ENCODE measurements around the gene NMRK2. TPM values are rescaled to one million over a fixed set of nuclear protein-coding genes. Genes with fewer than 3 reads are reported as not detected.
"Not testable (repeated sequence)": the region's sequence is repeated elsewhere in the genome, so short reads cannot be mapped to it uniquely, and the experiment has no call there.

NMRK2 gene
- total RNA-seq, 1 donor from 2014 or later, result 0.73 TPM

DNA sequence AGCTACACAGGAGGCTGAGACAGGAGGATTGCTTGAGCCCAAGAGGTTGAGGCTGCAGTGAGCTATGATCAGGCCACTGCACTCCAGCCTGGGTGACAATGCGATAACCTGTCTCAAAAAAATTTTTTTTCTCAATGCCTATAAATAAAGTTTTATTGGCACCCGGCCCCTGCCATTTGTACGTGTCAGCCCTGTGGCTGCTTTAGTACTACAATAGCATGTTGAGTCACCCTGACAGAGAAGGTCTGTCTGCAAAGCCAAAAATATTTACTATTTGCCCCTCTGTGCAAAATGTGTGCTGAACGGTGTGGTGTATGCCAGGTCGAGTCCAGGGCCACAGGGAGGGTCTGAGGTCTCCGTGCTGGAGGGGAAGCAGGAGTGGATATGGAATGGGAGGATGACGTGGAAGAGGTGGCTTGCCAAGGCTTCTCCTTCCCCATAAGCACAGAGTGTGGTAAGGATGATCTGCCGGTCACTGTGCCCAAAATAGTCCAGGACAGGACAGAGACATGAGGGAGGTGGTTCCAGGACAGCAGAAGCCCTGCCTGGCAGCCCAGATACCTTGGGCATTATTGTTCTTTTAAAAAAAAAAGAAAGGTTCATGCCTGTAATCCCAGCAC, 10.0 kb downstream of the NMRK2 start:
- H3K4me3 Mint-ChIP-seq (ENCODE audit: unreplicated experiment), result no peak overlapping the region
- Histone ChIP-seq H3K79me2 (ENCODE audit: insufficient read depth, low read length) (no peaks in the 10 kb centered on the region), H3K27ac (ENCODE audit: low read depth, low read length) (no peak overlapping the region), H3K4me3 (ENCODE audit: insufficient read depth, low read depth, low read length) (no peak overlapping the region), H3K9ac (ENCODE audit: low read length) (no peak overlapping the region), H4K20me1 (ENCODE audit: insufficient read depth, low read length) (no peaks in the 10 kb centered on the region), H3K9me3 (ENCODE audit: insufficient read depth, low read depth, low read length) (no peaks in the 10 kb centered on the region), H3K4me2 (ENCODE audit: low read length) (no peak overlapping the region), H3K27me3 (ENCODE audit: insufficient read depth, low read length) (no peaks in the 10 kb centered on the region), H3K36me3 (ENCODE audit: insufficient read depth, low read length) (no peaks in the 10 kb centered on the region), H3K4me1 (ENCODE audit: insufficient read depth, low read length) (no peaks in the 10 kb centered on the region), H2AFZ (ENCODE audit: low read depth, low read length) (no peak overlapping the region)
- TF ChIP-seq EZH2 (IDR thresholded peaks at IDR 0.05; ENCODE audit: insufficient read depth, low read length), result no peak
- no peak for TF ChIP-seq CTCF (IDR thresholded peaks at IDR 0.05; ENCODE audit: insufficient read depth, low read depth, low read length)
- H3K27me3 Mint-ChIP-seq (ENCODE audit: low read depth, unreplicated experiment), result peaks cover 1% of the 10 kb centered on the region
- H3K9me3 Mint-ChIP-seq (ENCODE audit: unreplicated experiment), result peaks cover 4% of the 10 kb centered on the region
- H3K4me1 Mint-ChIP-seq (ENCODE audit: low read depth, unreplicated experiment), result no peaks in the 10 kb centered on the region
- peak overlapping the region; percentile 78 for H3K27ac Mint-ChIP-seq (ENCODE audit: unreplicated experiment)
- peaks cover 4% of the 10 kb centered on the region for H3K36me3 Mint-ChIP-seq (ENCODE audit: low read depth, unreplicated experiment)
- DNase-seq (ENCODE audit: low read depth) (no peak), FAIRE-seq (no peak)

GRCh38 chr19:3944018-3944721, 11.3 kb downstream of the NMRK2 start:
- Mint-ChIP-seq H3K36me3 (ENCODE audit: low read depth, unreplicated experiment) (peaks cover 8% of the 10 kb centered on the region), H3K9me3 (ENCODE audit: unreplicated experiment) (peaks cover 4% of the 10 kb centered on the region), H3K27me3 (ENCODE audit: low read depth, unreplicated experiment) (peaks cover 1% of the 10 kb centered on the region), H3K27ac (ENCODE audit: unreplicated experiment) (no peak overlapping the region), H3K4me3 (ENCODE audit: unreplicated experiment) (no peak overlapping the region), H3K4me1 (ENCODE audit: low read depth, unreplicated experiment) (no peaks in the 10 kb centered on the region)
- no peaks in the 10 kb centered on the region for H3K79me2 ChIP-seq (ENCODE audit: insufficient read depth, low read length)
- no peak overlapping the region for H3K9ac ChIP-seq (ENCODE audit: low read length)
- FAIRE-seq (no peak), DNase-seq (ENCODE audit: low read depth) (no peak)
- no peaks in the 10 kb centered on the region for H4K20me1 ChIP-seq (ENCODE audit: insufficient read depth, low read length)
- H3K9me3 ChIP-seq (ENCODE audit: insufficient read depth, low read depth, low read length), result no peaks in the 10 kb centered on the region
- H3K4me2 ChIP-seq (ENCODE audit: low read length), result no peak overlapping the region
- no peak overlapping the region for H2AFZ ChIP-seq (ENCODE audit: low read depth, low read length)
- H3K4me3 ChIP-seq (ENCODE audit: insufficient read depth, low read depth, low read length), result no peak overlapping the region
- TF ChIP-seq EZH2 (IDR thresholded peaks at IDR 0.05; ENCODE audit: insufficient read depth, low read length) (no peak), CTCF (IDR thresholded peaks at IDR 0.05; ENCODE audit: insufficient read depth, low read depth, low read length) (no peak)
- no peaks in the 10 kb centered on the region for H3K36me3 ChIP-seq (ENCODE audit: insufficient read depth, low read length)
- no peaks in the 10 kb centered on the region for H3K27me3 ChIP-seq (ENCODE audit: insufficient read depth, low read length)
- H3K27ac ChIP-seq (ENCODE audit: low read depth, low read length), result no peak overlapping the region
- no peaks in the 10 kb centered on the region for H3K4me1 ChIP-seq (ENCODE audit: insufficient read depth, low read length)

- Histone ChIP-seq H3K27ac (ENCODE audit: low read depth, low read length) (no peak overlapping the region), H3K4me2 (ENCODE audit: low read length) (no peak overlapping the region), H3K27me3 (ENCODE audit: insufficient read depth, low read length) (no peaks in the 10 kb centered on the region), H3K79me2 (ENCODE audit: insufficient read depth, low read length) (no peaks in the 10 kb centered on the region), H3K9me3 (ENCODE audit: insufficient read depth, low read depth, low read length) (no peaks in the 10 kb centered on the region), H2AFZ (ENCODE audit: low read depth, low read length) (no peak overlapping the region), H3K4me3 (ENCODE audit: insufficient read depth, low read depth, low read length) (no peak overlapping the region), H3K36me3 (ENCODE audit: insufficient read depth, low read length) (no peaks in the 10 kb centered on the region), H3K4me1 (ENCODE audit: insufficient read depth, low read length) (no peaks in the 10 kb centered on the region), H4K20me1 (ENCODE audit: insufficient read depth, low read length) (peaks cover 4% of the 10 kb centered on the region), H3K9ac (ENCODE audit: low read length) (no peak overlapping the region)
- TF ChIP-seq CTCF (IDR thresholded peaks at IDR 0.05; ENCODE audit: insufficient read depth, low read depth, low read length), result no peak
- TF ChIP-seq EZH2 (IDR thresholded peaks at IDR 0.05; ENCODE audit: insufficient read depth, low read length), result no peak
- Mint-ChIP-seq H3K9me3 (ENCODE audit: unreplicated experiment) (peaks cover 4% of the 10 kb centered on the region), H3K4me3 (ENCODE audit: unreplicated experiment) (no peak overlapping the region), H3K27ac (ENCODE audit: unreplicated experiment) (no peak overlapping the region), H3K27me3 (ENCODE audit: low read depth, unreplicated experiment) (peaks cover 1% of the 10 kb centered on the region), H3K4me1 (ENCODE audit: low read depth, unreplicated experiment) (no peaks in the 10 kb centered on the region), H3K36me3 (ENCODE audit: low read depth, unreplicated experiment) (peaks cover 8% of the 10 kb centered on the region)
- DNase-seq (ENCODE audit: low read depth) (no peak), FAIRE-seq (no peak)
Measured at GRCh38 chr19:3945838-3946237, 13.0 kb downstream of the NMRK2 start.

DNA sequence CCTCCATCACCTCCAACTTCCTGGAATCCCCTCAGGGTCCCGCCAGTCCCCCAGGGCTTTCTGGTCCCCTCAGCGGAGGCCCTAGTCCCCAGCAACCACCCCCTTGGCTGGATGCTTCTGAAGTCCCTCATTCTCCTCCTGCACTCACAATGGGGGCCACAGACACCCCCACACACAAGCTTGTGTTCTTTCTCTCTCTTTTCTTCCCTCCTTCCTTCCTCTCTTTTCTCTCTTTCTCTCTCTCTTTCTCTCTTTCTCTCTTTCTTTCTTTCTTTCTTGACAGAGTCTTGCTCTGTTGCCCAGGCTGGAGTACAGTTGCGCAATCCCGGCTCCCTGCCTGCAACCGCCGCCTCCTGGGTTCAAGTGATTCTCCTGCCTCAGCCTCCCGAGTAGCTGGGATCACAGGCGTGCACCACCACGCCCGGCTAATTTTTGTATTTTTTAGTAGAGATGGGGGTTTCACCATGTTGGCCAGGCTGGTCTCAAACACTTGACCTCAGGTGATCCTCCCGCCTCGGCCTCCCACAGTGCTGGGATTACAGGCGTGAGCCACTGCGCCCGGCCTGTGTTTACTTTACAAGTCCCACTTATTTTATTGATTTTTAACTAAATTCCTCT, 14.6 kb downstream of the NMRK2 start:
- not testable (repeated sequence) for DNase-seq (ENCODE audit: low read depth); H3K27ac Mint-ChIP-seq (ENCODE audit: unreplicated experiment); H3K4me1 Mint-ChIP-seq (ENCODE audit: low read depth, unreplicated experiment); FAIRE-seq; H3K9ac ChIP-seq (ENCODE audit: low read length); H3K4me3 ChIP-seq (ENCODE audit: insufficient read depth, low read depth, low read length); H3K36me3 ChIP-seq (ENCODE audit: insufficient read depth, low read length); H3K4me3 Mint-ChIP-seq (ENCODE audit: unreplicated experiment); H3K4me2 ChIP-seq (ENCODE audit: low read length); H2AFZ ChIP-seq (ENCODE audit: low read depth, low read length); H3K27me3 Mint-ChIP-seq (ENCODE audit: low read depth, unreplicated experiment); H3K4me1 ChIP-seq (ENCODE audit: insufficient read depth, low read length); H3K9me3 Mint-ChIP-seq (ENCODE audit: unreplicated experiment); H3K9me3 ChIP-seq (ENCODE audit: insufficient read depth, low read depth, low read length); H3K27me3 ChIP-seq (ENCODE audit: insufficient read depth, low read length); H3K79me2 ChIP-seq (ENCODE audit: insufficient read depth, low read length); H3K36me3 Mint-ChIP-seq (ENCODE audit: low read depth, unreplicated experiment); H3K27ac ChIP-seq (ENCODE audit: low read depth, low read length)
- peaks cover 11% of the 10 kb centered on the region for H4K20me1 ChIP-seq (ENCODE audit: insufficient read depth, low read length)

Data from astrocyte (in vitro differentiated cells and primary cell).